Muscle layer of colon (tissue), 2 donors: ENCODE measurements around the gene DEFB118.
"Not testable (repeated sequence)": the region's sequence is repeated elsewhere in the genome, so short reads cannot be mapped to it uniquely, and the experiment has no call there.

Source experiments
- H3K27ac ChIP-seq: one replicate; pipeline ENCODE4 v1.7.0; 2013; ENCODE audit warnings: low read depth, mild to moderate bottlenecking, low read length, moderate library complexity
- H3K27me3 ChIP-seq, 2 donors: one replicate each; pipeline ENCODE4 v1.7.0; 2013; ENCODE audit warnings: low read length in 2 of 2, mild to moderate bottlenecking in 2 of 2; ENCODE audit not compliant: insufficient read depth in 2 of 2, control insufficient read depth in 1 of 2
- H3K36me3 ChIP-seq: one replicate; pipeline ENCODE4 v1.7.0; 2013; ENCODE audit warnings: mild to moderate bottlenecking, low read length; ENCODE audit not compliant: insufficient read depth
- H3K4me1 ChIP-seq: one replicate; pipeline ENCODE4 v1.7.0; 2013; ENCODE audit warnings: mild to moderate bottlenecking, low read length; ENCODE audit not compliant: insufficient read depth
- H3K4me3 ChIP-seq, 2 donors: one replicate each; pipeline ENCODE4 v1.7.0; 2013; ENCODE audit warnings: low read length in 2 of 2, low read depth in 1 of 2, mild to moderate bottlenecking in 1 of 2, moderate library complexity in 1 of 2
- H3K9ac ChIP-seq: one replicate; pipeline ENCODE4 v1.7.0; 2013; ENCODE audit warnings: low read length
- H3K9me3 ChIP-seq: one replicate; pipeline ENCODE4 v1.7.0; 2013; ENCODE audit warnings: mild to moderate bottlenecking, low read length
- donor health status: abdominal sarcoma.
- donor health status: Adenocarcinoma of cecum.

The DEFB118 gene, protein sequence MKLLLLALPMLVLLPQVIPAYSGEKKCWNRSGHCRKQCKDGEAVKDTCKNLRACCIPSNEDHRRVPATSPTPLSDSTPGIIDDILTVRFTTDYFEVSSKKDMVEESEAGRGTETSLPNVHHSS

DNA sequence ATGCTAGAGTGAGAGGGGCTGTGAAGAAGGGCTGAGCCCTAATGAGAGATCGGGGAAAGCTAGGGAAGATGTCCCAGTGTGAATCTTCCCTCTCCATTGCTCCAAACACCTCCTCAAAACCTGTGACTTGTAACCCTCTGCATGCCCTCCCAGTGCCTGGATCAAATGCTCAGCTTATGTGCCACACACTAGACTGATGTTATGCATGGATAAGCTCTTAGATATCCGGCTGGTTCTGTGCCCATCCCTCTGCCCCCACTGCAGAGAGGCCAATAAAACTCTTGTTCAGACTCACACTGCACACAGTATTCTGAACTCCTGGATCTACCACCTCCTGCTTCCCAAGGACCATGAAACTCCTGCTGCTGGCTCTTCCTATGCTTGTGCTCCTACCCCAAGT lies at the start of gene DEFB118:
Gene DEFB118, plus strand, starts transcription at position 301 of the 400 bp plus-strand sequence. Its CDS starts 50 bp downstream, at position 351.
- Histone ChIP-seq H3K27me3 (no peaks in the 10 kb centered on the region), H3K4me1 (no peaks in the 10 kb centered on the region), H3K4me3 (no peak within 1 kb of the TSS), H3K9ac (no peak within 1 kb of the TSS), H3K27ac (no peak within 1 kb of the TSS), H3K36me3 (no peaks in the 10 kb centered on the region), H3K9me3 (no peaks in the 10 kb centered on the region)

DNA sequence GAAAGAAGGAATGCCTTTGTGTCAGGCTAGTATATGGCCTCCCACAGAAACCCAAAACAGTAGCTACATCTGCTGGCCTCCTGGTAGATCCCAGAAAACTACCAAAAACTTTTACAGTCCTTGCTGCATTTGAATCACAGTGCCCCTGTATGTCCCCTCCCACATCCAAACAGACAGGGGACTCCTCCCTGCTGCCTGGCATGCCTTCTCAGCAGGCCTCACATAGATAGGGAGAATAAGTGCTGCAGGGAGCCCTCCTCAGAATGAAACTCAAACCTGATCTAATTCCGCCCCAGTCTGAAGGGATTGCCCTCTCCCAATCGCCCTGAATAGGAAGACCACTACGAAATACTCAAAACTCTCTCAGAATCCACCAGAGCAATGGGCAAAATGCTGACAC lies 45.9 kb upstream of the DEFB118 start:
- Histone ChIP-seq H3K36me3 (no peaks in the 10 kb centered on the region), H3K9me3 (no peaks in the 10 kb centered on the region), H3K4me1 (no peaks in the 10 kb centered on the region), H3K27me3 (no peaks in the 10 kb centered on the region), H3K27ac (no peak overlapping the region), H3K4me3 (no peak overlapping the region), H3K9ac (no peak overlapping the region)

DNA sequence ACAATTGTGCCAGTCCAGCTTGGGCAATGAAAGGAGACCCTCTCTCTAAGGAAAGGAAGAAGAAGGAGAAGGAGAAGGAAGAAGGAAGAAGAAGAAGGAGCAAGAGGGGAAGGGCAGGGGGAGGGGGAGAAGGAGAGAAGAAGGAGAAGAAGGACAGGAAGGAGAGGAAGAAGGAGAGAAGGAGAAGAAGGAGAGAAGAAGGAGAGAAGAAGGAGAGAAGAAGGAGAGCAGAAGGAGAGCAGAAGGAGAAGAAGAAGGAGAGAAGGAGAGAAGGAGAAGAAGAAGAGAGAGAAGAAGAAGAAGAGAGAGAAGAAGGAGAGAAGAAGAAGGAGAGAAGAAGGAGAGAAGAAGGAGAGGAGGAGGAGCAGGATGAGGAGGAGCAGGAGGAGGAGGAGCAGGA lies 37.5 kb upstream of the DEFB118 start:
- no peaks in the 10 kb centered on the region for H3K27me3 ChIP-seq
- H3K27ac ChIP-seq, result no peak overlapping the region
- H3K9me3 ChIP-seq, result no peaks in the 10 kb centered on the region

DNA sequence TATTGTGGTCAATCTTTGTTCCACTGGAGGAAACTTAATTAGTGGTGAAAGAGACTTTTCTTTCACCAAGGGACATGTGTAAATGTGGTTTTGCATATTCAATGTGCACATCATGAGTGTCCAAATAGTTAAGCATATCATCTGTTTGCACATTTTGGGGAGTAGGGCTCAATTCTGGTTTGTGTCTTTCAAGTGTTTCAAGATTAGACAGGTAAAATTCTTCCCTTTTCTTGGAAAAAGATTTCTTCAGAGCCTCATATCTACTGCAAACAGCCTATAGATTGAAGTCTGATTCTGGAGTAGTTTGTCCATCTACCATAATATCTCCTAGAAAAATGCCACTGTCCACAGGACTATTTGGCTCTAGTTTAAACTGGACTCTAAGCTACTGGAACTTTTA lies 26.9 kb upstream of the DEFB118 start:
- no peaks in the 10 kb centered on the region for H3K9me3 ChIP-seq
- no peaks in the 10 kb centered on the region for H3K4me1 ChIP-seq
- no peaks in the 10 kb centered on the region for H3K36me3 ChIP-seq
- H3K27me3 ChIP-seq, result no peaks in the 10 kb centered on the region
- no peak overlapping the region for H3K9ac ChIP-seq
- no peak overlapping the region for H3K4me3 ChIP-seq
- no peak overlapping the region for H3K27ac ChIP-seq

More for the DNA sequence above, 37.5 kb upstream of the DEFB118 start:
- Histone ChIP-seq H3K4me1 (no peaks in the 10 kb centered on the region), H3K4me3 (no peak overlapping the region), H3K36me3 (no peaks in the 10 kb centered on the region), H3K9ac (no peak overlapping the region)

DNA sequence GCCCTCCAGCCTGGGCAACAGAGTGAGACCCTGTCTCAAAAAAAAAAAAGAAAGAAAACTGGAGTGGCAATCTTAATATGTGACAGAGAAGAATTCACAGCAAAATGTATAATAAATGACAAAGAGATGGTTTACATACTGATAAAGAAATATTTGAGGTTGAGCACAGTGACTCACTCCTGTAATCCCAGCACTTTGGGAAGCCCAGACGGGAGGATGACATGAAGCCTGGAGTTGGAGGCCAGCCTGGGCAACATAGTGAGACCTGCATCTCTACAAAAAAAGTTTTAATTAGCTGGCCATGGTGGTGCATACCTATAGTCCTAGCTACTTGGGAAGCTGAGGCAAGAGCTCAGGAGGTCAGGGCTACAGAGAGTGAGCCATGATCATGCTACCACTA lies 12.4 kb upstream of the DEFB118 start:
- no peak overlapping the region for H3K4me3 ChIP-seq
- no peak overlapping the region for H3K27ac ChIP-seq
- H3K9ac ChIP-seq, result no peak overlapping the region
- no peaks in the 10 kb centered on the region for H3K36me3 ChIP-seq
- no peaks in the 10 kb centered on the region for H3K4me1 ChIP-seq
- H3K27me3 ChIP-seq, result no peaks in the 10 kb centered on the region
- no peaks in the 10 kb centered on the region for H3K9me3 ChIP-seq

DNA sequence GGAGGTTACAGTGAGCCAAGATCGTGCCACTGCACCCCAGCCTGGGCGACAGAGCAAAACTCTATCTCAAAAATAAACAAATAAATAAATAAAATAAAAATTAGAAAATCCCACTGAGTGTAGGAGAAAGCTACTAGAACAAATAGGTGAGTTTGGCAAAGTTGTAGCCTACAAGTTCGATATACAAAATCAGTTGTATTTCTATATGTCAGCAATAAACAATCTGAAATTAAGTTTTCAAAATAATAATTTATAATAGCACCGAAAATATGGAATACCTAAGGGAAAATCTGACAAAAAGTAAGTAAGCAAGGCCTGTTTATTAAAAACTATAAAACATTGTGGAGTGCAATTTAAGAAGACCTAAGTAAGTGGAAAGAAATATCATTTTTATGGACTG lies 5.1 kb upstream of the DEFB118 start:
- Histone ChIP-seq H3K4me1 (no peaks in the 10 kb centered on the region), H3K9me3 (no peaks in the 10 kb centered on the region), H3K9ac (no peak overlapping the region), H3K27ac (no peak overlapping the region), H3K27me3 (no peaks in the 10 kb centered on the region), H3K36me3 (no peaks in the 10 kb centered on the region), H3K4me3 (no peak overlapping the region)

DNA sequence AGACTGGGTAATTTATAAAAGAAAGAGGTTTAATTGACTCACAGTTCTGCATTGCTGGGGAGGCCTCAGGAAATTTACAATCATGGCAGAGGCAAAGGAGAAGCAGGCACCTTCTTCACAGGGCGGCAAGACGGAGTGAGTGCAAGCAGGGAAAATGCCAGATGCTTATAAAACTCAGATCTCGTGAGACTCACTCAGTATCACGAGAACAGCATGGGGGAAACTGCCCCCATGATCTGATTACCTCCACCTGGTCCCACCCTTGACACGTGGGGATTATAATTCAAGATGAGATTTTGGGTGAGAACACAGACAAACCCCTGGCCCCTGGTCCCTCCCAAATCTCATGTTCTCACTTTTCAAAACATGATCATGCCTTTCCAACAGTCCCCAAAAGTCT lies 4.1 kb upstream of the DEFB118 start:
- not testable (repeated sequence) for H3K9ac ChIP-seq, H3K36me3 ChIP-seq, H3K9me3 ChIP-seq, H3K27ac ChIP-seq, H3K27me3 ChIP-seq, H3K4me3 ChIP-seq, H3K4me1 ChIP-seq

DNA sequence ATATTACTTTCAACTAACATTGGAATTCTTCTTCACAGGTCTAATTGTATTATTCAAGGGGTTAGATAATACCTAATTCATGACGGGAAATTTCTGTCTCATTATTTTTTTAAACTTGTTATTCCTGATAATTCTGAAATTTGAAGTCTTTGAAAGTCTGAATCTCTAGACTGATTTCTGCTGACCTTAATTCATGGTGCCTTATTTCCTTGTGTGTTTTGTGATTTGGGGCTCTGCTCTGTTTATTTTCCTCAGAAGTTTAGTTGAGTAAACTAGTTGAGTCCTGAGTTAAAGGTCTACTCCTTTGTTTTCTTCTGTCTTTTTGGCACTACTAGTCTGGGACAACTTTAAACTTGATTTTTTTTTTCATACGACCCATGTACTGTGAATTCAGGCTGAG lies 5.9 kb downstream of the DEFB118 start:
- no peak overlapping the region for H3K9ac ChIP-seq
- H3K27ac ChIP-seq, result no peak overlapping the region
- H3K9me3 ChIP-seq, result no peaks in the 10 kb centered on the region
- H3K36me3 ChIP-seq, result no peaks in the 10 kb centered on the region
- no peak overlapping the region for H3K4me3 ChIP-seq
- no peaks in the 10 kb centered on the region for H3K27me3 ChIP-seq
- no peaks in the 10 kb centered on the region for H3K4me1 ChIP-seq

DNA sequence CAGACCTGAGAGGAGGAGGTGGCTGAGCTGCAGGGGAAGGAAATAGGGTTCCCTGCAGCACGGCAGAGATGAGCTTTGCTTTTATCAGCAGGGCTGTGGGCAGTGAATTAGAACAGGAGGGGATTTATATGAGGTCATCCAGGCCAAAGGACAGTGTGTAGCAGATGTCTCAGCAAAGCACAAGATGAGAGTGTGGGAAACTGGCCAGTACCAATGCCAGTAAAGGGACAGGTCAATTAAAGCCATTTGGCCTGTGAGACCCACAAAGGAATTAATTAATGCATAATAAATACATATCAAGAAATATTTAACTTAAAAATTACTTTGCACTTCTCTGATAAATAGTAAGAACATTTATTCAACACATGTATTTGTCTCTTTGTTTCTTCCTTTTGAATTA lies 22.1 kb downstream of the DEFB118 start, which contains the start of gene DEFB119:
Gene DEFB119, minus strand, starts transcription at position 101 of the 400 bp plus-strand sequence. CDS start 107 bp downstream, outside the sequence.
- H3K4me1 ChIP-seq, result no peaks in the 10 kb centered on the region
- no peaks in the 10 kb centered on the region for H3K27me3 ChIP-seq
- no peak within 1 kb of the TSS for H3K27ac ChIP-seq
- H3K4me3 ChIP-seq, result no peak within 1 kb of the TSS
- H3K9me3 ChIP-seq, result no peaks in the 10 kb centered on the region
- no peak within 1 kb of the TSS for H3K9ac ChIP-seq
- no peaks in the 10 kb centered on the region for H3K36me3 ChIP-seq

DNA sequence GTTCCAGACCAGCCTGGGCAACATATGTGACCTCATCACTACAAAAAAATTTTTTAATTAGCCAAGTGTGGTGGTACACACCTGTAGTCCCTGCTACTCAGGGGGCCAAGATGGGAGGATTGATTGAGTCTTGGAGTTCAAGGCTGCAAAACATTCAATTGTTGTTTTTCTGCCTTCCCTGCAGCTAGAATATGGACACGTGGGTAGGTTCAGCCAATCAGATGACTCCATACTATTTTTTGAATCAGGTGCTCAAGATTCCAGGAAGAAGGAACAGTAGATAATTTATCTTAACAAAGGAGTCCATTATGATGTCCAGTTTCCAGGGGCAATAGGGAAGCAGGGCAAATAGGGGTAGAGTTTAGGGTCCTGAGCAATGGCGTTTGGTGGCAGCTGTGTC lies 24.4 kb downstream of the DEFB118 start:
- no peak overlapping the region for H3K9ac ChIP-seq

DNA sequence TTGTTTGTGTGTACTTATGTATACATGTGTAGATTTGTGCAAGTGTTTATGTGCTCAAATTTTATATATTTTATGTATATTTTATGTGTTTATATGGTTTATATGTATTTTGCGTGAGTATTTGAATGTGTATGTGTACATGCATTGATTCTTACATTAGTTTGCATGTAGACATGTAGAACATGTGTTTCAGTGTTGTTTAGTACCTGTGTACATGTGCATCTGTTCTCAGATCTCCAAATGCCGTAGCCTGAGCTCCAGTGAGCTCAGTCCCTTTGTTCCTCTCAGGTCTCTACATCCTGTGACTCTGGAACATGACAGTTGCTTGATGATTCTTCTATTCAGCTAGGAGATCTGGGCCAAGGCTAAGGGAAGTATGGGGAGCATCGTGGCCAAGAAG lies 26.5 kb downstream of the DEFB118 start:
- Histone ChIP-seq H3K4me1 (no peaks in the 10 kb centered on the region), H3K9ac (no peak overlapping the region), H3K4me3 (no peak overlapping the region), H3K9me3 (no peaks in the 10 kb centered on the region), H3K27ac (no peak overlapping the region), H3K36me3 (no peaks in the 10 kb centered on the region), H3K27me3 (no peaks in the 10 kb centered on the region)

More for the DNA sequence above, 24.4 kb downstream of the DEFB118 start:
- H3K27ac ChIP-seq, result no peak overlapping the region
- no peaks in the 10 kb centered on the region for H3K36me3 ChIP-seq
- no peak overlapping the region for H3K4me3 ChIP-seq
- H3K9me3 ChIP-seq, result no peaks in the 10 kb centered on the region
- H3K4me1 ChIP-seq, result no peaks in the 10 kb centered on the region
- H3K27me3 ChIP-seq, result no peaks in the 10 kb centered on the region

DNA sequence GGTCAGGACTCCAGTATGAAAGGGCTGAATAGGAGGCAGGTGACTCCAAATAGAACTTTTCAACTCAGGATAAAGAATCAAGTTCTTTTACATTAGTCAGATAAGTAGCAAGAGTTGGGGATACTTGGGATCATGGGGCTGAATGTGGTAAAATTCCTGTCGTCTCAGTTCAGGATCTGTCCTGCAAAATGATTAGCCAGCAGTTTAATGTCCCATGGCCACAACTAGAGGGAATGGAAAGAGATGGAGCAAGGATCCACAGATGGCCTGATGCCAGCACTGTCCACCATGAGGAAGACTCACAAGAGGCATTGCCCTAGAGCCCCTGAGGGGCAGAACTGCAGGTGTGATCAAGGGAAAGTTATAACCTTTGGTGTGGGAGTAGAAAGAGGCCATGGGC lies 35.5 kb downstream of the DEFB118 start:
- no peaks in the 10 kb centered on the region for H3K4me1 ChIP-seq
- no peak overlapping the region for H3K4me3 ChIP-seq
- H3K9me3 ChIP-seq, result no peaks in the 10 kb centered on the region
- no peak overlapping the region for H3K27ac ChIP-seq
- no peaks in the 10 kb centered on the region for H3K36me3 ChIP-seq
- H3K27me3 ChIP-seq, result no peaks in the 10 kb centered on the region
- no peak overlapping the region for H3K9ac ChIP-seq
